ENCODE results near the gene PAK3. TPM values are rescaled to one million over a fixed set of nuclear protein-coding genes. Genes with fewer than 3 reads are reported as not detected.

Gene PAK3
- total and polyA plus RNA-seq, 2 of the 8 experiments (the other 6 are each of a cell fraction or from before 2014, with no cell fraction given) = 0.80 to 7.2 TPM

- CTCF ChIA-PET (ENCODE audit: partially characterized antibody) = no interaction called here
- H3K36me3 ChIP-seq (ENCODE audit: control insufficient read depth in 2 of 4, insufficient read depth in 4 of 4, low read length in 3 of 4) = no peaks in the 10 kb centered on the region
- no peak overlapping the region for H2BK120ac ChIP-seq (replicated peaks; ENCODE audit: low read depth, low read length)
- no peaks in the 10 kb centered on the region for H3K9me3 ChIP-seq (ENCODE audit: insufficient read depth in 2 of 2, low read depth in 1 of 2, low read length in 1 of 2)
- H3K4ac ChIP-seq (replicated peaks; ENCODE audit: insufficient read length, low read depth, low read length) = no peak overlapping the region
- POLR2A ChIA-PET (ENCODE audit: partially characterized antibody) = no interaction called here
- no peak overlapping the region for H3K23ac ChIP-seq (ENCODE audit: insufficient read length)
- no peak overlapping the region for H2BK12ac ChIP-seq (ENCODE audit: low read depth, low read length)
- H4K5ac ChIP-seq (ENCODE audit: insufficient read length, low read depth, low read length) = no peak overlapping the region
- no peak overlapping the region for H2BK15ac ChIP-seq (ENCODE audit: low read length)
- no peak overlapping the region for H3K4me2 ChIP-seq (ENCODE audit: insufficient read depth in 1 of 2, low read depth in 2 of 2, low read length in 2 of 2)
- no peak overlapping the region for H3K27ac ChIP-seq (ENCODE audit: low read depth, low read length)
- no peak overlapping the region for H3K9ac ChIP-seq (replicated peaks in 1 of 4; ENCODE audit: extremely low read depth in 1 of 4, low read depth in 3 of 4, low read length in 3 of 4)
- no peak overlapping the region for H3K14ac ChIP-seq (ENCODE audit: insufficient read length)
- H2BK20ac ChIP-seq (ENCODE audit: low read length) = no peak overlapping the region
- H3K4me3 ChIP-seq (ENCODE audit: extremely low read depth in 1 of 4, insufficient read depth in 2 of 4, low read depth in 3 of 4, low read length in 4 of 4) = no peak overlapping the region
- no peak for FAIRE-seq
- H3K4me1 ChIP-seq (replicated peaks in 1 of 4; ENCODE audit: control insufficient read depth in 3 of 4, insufficient read depth in 4 of 4, low read length in 3 of 4) = no peaks in the 10 kb centered on the region
- H3K79me2 ChIP-seq (ENCODE audit: control insufficient read depth in 1 of 2, insufficient read depth in 2 of 2, low read length in 2 of 2) = no peaks in the 10 kb centered on the region
- no peak overlapping the region for H3K18ac ChIP-seq (ENCODE audit: extremely low read depth, low read length)
- 95% methylated on average over 7 of the region's 8 CpGs; no CpG with 5 or more reads in 1 of the 2 experiments for WGBS, 2 experiments (ENCODE audit: extremely low coverage in 1 of 2, insufficient coverage in 1 of 2, insufficient read length in 1 of 2, insufficient replicate concordance in 2 of 2, low coverage in 1 of 2, low lambda C conversion rate in 2 of 2, missing lambda C conversion rate in 1 of 2)
- H3K79me1 ChIP-seq (ENCODE audit: low read depth, low read length) = no peaks in the 10 kb centered on the region
- no peak overlapping the region for H4K91ac ChIP-seq (replicated peaks; ENCODE audit: insufficient read length, low read length)
- H3K27me3 ChIP-seq (replicated peaks in 1 of 4; ENCODE audit: control insufficient read depth in 3 of 4, extremely low read depth in 1 of 4, insufficient read depth in 3 of 4, low read length in 3 of 4) = no peaks in the 10 kb centered on the region
- H2AFZ ChIP-seq (ENCODE audit: low read length) = no peak overlapping the region
- H3K23me2 ChIP-seq (ENCODE audit: low read depth, low read length) = no peaks in the 10 kb centered on the region
- DNase-seq (ENCODE audit: low read depth in 1 of 2, low spot score in 2 of 2) = no peak
- H3K56ac ChIP-seq (replicated peaks; ENCODE audit: insufficient read length, low read depth, low read length) = no peak overlapping the region
- no peak overlapping the region for H2AK5ac ChIP-seq (ENCODE audit: low read depth, low read length)
- no peak overlapping the region for H4K8ac ChIP-seq (ENCODE audit: extremely low read depth, insufficient read depth, low read length)
- no peak overlapping the region for H2BK5ac ChIP-seq (ENCODE audit: low read depth, low read length)
- no peaks in the 10 kb centered on the region for H4K20me1 ChIP-seq (replicated peaks in 1 of 2; ENCODE audit: control insufficient read depth in 1 of 2, insufficient read depth in 2 of 2, low read length in 2 of 2)
- no peak for TF ChIP-seq YY1 (IDR thresholded peaks at IDR 0.05; ENCODE audit: low read depth, low read length)
- TF ChIP-seq RAD21 (IDR thresholded peaks at IDR 0.05 in 1 of 2, conservative IDR thresholded peaks at IDR 0.05 in 1 of 2; ENCODE audit: low read depth in 2 of 2, low read length in 2 of 2) = no peak
- no peak for TF ChIP-seq SP4 (IDR thresholded peaks at IDR 0.05; ENCODE audit: low read length)
- TF ChIP-seq CEBPB (IDR thresholded peaks at IDR 0.05; ENCODE audit: low read depth, low read length) = no peak
- TF ChIP-seq TEAD4 (IDR thresholded peaks at IDR 0.05; ENCODE audit: low read depth, low read length) = no peak
- TF ChIP-seq CHD1 (IDR thresholded peaks at IDR 0.05; ENCODE audit: low read depth, low read length) = no peak
- no peak for TF ChIP-seq POLR2A (IDR thresholded peaks at IDR 0.05; ENCODE audit: control extremely low read depth in 1 of 2, low read depth in 2 of 2, low read length in 2 of 2)
- TF ChIP-seq CREB1 (IDR thresholded peaks at IDR 0.05) = no peak
- no peak for TF ChIP-seq SIX5 (IDR thresholded peaks at IDR 0.05; ENCODE audit: low read depth, low read length)
- TF ChIP-seq POU5F1 (IDR thresholded peaks at IDR 0.05; ENCODE audit: low read depth, low read length) = no peak
Measured at GRCh38 chrX:111207851-111208250, 111.9 kb downstream of the PAK3 start.
